ACC112 (cell line): ENCODE data around the gene CTNNA3.

Experiments used
- H2AFZ ChIP-seq: fragments of 200-600 bp; sonication (generic); one replicate; pipeline ENCODE4 v1.6.0; 2017; ENCODE audit warnings: antibody characterized with exemption, low read length; ENCODE audit not compliant: unreplicated experiment
- H3K27ac ChIP-seq: fragments of 200-600 bp; sonication (generic); 2 replicates; pipeline ENCODE4 v1.5.1; 2014; ENCODE audit warnings: low read depth, mild to moderate bottlenecking, antibody characterized with exemption, low read length, moderate library complexity
- H3K27me3 ChIP-seq: fragments of 200-600 bp; sonication (generic); 2 replicates; pipeline ENCODE4 v1.6.1; 2014; ENCODE audit warnings: mild to moderate bottlenecking, antibody characterized with exemption, low read length, moderate library complexity, mixed read lengths; ENCODE audit not compliant: insufficient read depth
- H3K36me3 ChIP-seq: fragments of 200-600 bp; sonication (generic); 2 replicates; pipeline ENCODE4 v1.6.1; 2016; ENCODE audit warnings: mild to moderate bottlenecking, antibody characterized with exemption, low read length, moderate library complexity, mixed read lengths; ENCODE audit not compliant: insufficient read depth
- H3K4me1 ChIP-seq: fragments of 200-600 bp; sonication (generic); one replicate; pipeline ENCODE4 v1.6.1; 2016; ENCODE audit warnings: low read length, mixed read lengths; ENCODE audit not compliant: insufficient read depth, unreplicated experiment, control insufficient read depth
- H3K4me3 ChIP-seq: fragments of 200-600 bp; sonication (generic); 2 replicates; pipeline ENCODE4 v1.5.1; 2014; ENCODE audit warnings: mild to moderate bottlenecking, low read depth, low read length
- H3K79me2 ChIP-seq: fragments of 200-600 bp; sonication (generic); one replicate; pipeline ENCODE4 v1.6.0; 2016; ENCODE audit warnings: low read length; ENCODE audit not compliant: control insufficient read depth, unreplicated experiment, insufficient read depth

Gene CTNNA3

DNA sequence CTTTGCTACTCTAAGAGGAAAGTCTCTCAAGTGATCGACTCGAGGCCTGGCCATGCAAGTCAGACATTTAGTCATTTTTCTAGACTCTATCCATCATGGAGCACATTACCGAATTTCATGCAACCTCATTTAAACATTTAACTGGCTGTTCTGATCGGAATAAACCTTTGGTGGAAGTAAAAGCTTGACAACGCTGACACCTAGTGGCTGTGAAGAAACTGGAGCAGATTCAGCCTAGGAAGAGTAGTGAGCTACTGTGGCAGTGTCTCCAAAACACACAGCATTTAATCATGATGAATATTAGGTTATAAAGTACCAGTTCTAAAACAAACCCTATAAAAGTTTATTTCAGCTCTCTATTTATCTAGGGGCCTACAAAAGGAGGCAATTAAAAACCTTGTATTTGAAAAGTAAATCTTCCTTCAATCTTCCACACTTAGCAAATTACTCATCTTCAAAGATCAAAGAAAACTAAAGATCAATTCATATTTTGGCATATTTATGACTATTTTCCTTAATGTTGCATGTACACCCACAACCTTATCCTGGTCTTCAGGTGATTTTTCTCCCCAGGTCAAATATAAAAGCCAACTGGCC lies 175.0 kb downstream of the CTNNA3 start:
- Histone ChIP-seq H3K27ac (no peak overlapping the region), H2AFZ (no peak overlapping the region), H3K4me3 (no peak overlapping the region)

DNA sequence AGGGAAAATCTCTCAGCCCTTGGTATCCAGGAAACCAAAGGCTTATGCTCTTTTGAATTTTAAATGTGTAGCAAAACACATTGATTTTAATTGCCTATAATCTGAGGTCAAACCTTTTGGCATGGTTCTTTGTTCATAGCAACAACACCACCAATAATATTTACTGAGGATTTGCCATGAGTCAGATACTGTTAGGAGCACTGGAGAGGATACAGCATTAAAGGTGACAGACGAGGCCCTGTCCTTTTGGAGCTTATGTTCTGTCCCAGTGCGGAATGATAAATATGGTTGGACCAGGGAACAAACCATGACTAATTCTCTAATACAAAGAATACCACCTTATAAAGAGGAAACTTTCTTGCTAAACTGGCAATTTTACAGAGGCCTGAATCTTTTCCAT lies 176.6 kb downstream of the CTNNA3 start:
- Histone ChIP-seq H3K27me3 (peaks cover 27% of the 10 kb centered on the region), H3K79me2 (no peaks in the 10 kb centered on the region), H3K27ac (no peak overlapping the region), H3K4me3 (no peak overlapping the region), H3K36me3 (no peaks in the 10 kb centered on the region), H3K4me1 (no peaks in the 10 kb centered on the region), H2AFZ (no peak overlapping the region)

More for the DNA sequence above, 175.0 kb downstream of the CTNNA3 start:
- Histone ChIP-seq H3K36me3 (no peaks in the 10 kb centered on the region), H3K4me1 (no peaks in the 10 kb centered on the region), H3K79me2 (no peaks in the 10 kb centered on the region), H3K27me3 (peaks cover 27% of the 10 kb centered on the region)

DNA sequence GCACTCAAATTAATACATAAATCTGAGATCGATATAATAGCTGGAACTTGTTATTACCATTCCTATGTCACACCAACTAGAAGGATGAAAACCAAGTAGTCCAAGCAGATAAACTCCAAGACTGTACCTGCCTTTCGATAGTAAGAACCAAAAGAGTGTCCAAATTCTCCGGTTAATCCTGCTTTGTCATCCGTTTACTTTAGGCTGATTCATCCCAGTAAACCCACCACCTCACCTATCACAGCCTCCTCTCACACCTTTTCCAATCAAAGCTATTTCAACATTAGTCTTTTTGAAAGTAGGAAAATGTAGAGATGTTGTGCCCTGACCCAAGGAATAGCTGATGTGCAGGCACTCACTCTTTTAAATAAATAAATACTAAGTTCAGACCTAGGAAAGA lies 177.2 kb downstream of the CTNNA3 start:
- Histone ChIP-seq H2AFZ (no peak overlapping the region), H3K4me1 (no peaks in the 10 kb centered on the region), H3K79me2 (no peaks in the 10 kb centered on the region), H3K27me3 (peaks cover 27% of the 10 kb centered on the region), H3K27ac (no peak overlapping the region), H3K36me3 (no peaks in the 10 kb centered on the region), H3K4me3 (no peak overlapping the region)

DNA sequence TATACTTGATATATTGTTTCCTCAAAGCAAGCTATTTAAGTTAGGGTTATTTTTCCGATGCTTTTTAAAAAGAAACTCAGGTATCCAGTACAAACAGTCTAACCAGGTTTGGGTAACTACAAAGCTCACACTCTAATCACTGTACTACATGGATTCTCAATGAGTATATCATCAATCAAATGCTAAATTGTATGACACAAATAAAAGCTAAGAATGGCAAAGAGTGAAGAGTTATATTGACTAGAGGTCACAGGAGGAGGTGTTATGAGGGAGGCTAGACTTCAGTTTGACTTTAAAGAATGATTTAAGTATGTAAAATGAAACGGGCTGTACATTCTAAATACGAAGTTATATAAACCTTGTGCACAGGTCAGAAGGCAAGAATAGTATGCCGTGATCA lies 178.0 kb downstream of the CTNNA3 start:
- H3K4me1 ChIP-seq = no peaks in the 10 kb centered on the region
- H2AFZ ChIP-seq = no peak overlapping the region
- H3K4me3 ChIP-seq = no peak overlapping the region
- no peaks in the 10 kb centered on the region for H3K79me2 ChIP-seq
- no peak overlapping the region for H3K27ac ChIP-seq
- no peaks in the 10 kb centered on the region for H3K36me3 ChIP-seq
- peaks cover 22% of the 10 kb centered on the region for H3K27me3 ChIP-seq

DNA sequence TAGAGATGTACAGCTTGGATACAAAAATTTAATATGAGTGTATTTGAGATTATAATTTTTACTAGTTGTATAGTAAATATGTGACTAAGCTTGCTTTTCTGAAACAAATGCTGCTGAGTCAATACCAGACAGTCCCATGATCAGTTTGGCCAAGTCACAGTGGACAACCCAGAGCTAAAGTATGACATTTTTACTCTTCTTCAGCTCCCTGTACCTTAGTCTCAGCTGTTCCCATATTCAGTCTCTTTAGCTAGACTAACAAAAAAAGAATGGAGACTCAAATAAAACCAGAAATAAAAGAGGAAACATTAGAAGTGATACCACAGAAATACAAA lies 189.3 kb downstream of the CTNNA3 start:
- H3K4me3 ChIP-seq = no peak overlapping the region
- no peak overlapping the region for H2AFZ ChIP-seq
- H3K4me1 ChIP-seq = no peaks in the 10 kb centered on the region
- H3K79me2 ChIP-seq = no peaks in the 10 kb centered on the region
- H3K27ac ChIP-seq = no peak overlapping the region
- no peaks in the 10 kb centered on the region for H3K36me3 ChIP-seq
- no peaks in the 10 kb centered on the region for H3K27me3 ChIP-seq

DNA sequence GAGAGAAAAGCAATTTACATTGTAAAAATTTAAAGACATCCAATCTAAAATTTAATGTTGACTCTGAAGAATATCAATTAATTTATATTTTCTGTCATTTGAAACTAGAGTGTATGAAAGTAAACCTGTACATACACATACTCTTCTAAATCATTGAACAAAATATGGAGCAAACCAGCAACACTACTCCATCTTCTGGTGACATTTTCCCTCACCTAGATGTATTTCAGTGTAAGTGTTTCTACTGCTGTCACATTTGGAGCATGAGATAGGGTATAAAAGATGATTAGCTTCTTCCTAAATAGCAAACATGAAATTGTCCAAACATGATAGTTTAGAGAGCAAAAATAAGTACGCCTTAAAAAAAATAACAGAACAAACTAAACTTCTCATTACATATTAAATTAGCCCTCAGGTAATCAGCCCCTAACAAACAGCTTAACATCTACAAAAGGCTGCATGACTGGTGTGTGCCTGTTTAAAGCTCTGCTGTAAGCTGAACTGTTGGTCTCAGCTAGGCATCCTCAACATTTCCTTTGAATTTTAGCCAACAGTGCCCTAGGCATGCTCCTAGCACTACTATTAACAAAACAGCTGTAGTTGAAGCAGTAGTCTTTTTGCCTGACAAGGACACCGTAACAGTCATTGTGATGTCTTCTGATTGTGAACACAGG lies 189.8 kb downstream of the CTNNA3 start:
- Histone ChIP-seq H3K4me3 (no peak overlapping the region), H3K4me1 (no peaks in the 10 kb centered on the region), H3K27ac (no peak overlapping the region), H3K27me3 (no peaks in the 10 kb centered on the region), H3K36me3 (no peaks in the 10 kb centered on the region), H2AFZ (no peak overlapping the region), H3K79me2 (no peaks in the 10 kb centered on the region)

DNA sequence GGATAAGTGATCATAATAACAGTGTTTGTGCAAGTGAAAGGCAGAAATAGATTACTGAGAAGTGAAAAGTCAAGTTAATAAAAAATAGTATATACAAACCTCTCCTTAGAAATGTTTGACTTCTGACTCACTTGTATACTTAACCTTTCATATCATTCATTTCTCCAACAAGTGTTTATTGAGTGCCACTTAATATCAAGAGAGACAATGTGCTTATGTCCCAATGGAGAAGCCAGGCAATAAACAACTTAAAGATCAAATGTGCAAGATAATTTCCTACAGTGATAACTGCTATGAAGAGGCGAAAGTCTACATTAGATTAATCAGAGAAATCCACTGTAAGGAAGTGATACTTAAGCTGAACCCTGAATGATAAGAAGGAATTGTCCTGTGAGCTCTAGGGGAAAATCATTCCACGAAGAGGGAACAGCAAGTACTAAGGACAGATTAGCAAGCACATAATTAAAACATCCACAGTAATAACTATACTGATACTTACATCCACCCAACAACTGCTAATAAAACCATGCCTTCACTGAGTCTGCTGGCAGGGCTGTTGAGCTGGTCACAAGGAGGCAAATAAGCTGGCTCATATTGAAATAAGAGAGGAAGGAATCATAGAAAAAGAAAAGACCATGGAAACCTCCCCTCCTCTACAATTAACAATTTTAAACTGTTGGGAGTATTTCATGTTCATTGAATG lies 203.5 kb downstream of the CTNNA3 start:
- Histone ChIP-seq H3K4me3 (no peak overlapping the region), H3K36me3 (no peaks in the 10 kb centered on the region), H3K4me1 (no peaks in the 10 kb centered on the region), H3K27me3 (peaks cover 4% of the 10 kb centered on the region; the same call in 1 of the 2 replicates), H3K79me2 (no peaks in the 10 kb centered on the region), H3K27ac (no peak overlapping the region), H2AFZ (no peak overlapping the region)

DNA sequence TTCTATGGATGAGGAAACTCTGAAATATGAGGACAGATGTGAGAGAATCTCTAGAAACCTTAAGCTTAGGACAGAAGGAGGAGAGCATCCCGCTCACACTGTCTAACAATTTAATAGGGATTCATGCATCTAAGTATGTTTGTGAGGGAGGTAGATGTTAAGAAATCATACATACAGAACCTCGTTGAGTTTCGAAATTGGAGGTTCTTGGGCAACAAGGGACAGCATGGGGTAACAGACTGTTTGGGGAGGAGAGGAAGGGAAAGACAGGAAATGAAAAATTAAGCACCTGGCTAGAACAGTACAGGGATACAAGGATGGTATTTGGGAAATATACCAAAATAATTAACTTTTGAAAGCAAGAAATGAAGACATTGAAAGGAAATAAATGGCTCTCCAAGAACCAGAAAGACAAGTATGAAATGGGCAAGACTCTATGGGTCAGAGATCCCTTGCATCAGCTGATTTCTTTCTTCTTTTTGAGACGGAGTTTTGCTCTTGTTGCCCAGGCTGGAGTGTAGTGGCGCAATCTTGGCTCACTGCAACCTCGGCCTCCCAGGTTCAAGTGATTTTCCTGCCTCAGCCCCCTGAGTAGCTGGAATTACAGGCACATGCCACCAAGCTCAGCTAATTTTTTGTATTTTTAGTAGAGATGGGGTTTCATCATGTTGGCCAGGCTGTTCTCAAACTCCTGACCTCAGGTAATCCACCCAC lies 207.9 kb downstream of the CTNNA3 start:
- H3K4me3 ChIP-seq = no peak overlapping the region

DNA sequence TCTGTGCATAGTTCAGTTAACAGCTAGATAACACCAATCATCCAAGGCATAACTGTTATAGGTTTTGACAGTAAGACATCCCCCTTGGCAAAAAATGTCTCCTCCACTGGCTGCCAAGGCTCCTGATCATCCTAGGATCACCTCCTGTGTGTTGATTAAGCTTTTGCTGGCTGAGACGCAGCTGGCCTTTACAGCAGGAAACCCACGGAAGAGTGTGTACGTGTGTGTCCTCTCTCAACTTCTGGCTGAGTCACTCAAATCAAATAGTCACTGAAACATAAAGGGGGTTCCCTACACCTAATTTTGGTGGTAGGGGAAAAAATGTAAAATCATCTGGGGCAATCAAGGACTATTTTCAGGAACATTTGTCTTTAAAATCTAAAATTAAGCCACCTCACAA lies 208.8 kb downstream of the CTNNA3 start:
- Histone ChIP-seq H3K36me3 (no peaks in the 10 kb centered on the region), H3K27ac (no peak overlapping the region), H2AFZ (no peak overlapping the region), H3K4me3 (no peak overlapping the region), H3K27me3 (peaks cover 4% of the 10 kb centered on the region; the same call in 1 of the 2 replicates), H3K4me1 (no peaks in the 10 kb centered on the region), H3K79me2 (no peaks in the 10 kb centered on the region)

More for the DNA sequence above, 207.9 kb downstream of the CTNNA3 start:
- Histone ChIP-seq H3K27me3 (peaks cover 4% of the 10 kb centered on the region; the same call in 1 of the 2 replicates), H3K27ac (no peak overlapping the region), H3K4me1 (no peaks in the 10 kb centered on the region), H2AFZ (no peak overlapping the region), H3K36me3 (no peaks in the 10 kb centered on the region), H3K79me2 (no peaks in the 10 kb centered on the region)

DNA sequence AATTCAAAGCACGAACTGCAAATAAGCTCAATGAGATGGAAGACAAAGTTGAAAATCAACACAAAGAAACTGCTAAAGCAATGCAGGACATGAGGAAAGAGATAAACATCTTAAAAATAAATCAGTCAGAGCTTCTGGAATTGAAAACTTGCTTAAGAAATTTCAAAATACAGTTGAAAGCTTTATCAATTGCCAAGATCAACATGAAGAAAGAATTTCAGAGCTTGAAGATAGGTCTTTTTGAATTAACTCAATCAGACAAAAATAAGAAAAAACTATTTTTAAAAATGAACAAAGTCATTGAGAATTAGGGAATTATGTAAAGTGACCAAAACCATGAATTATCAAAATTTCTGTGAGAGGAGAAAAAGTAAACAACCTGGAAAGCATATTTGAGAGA lies 218.1 kb downstream of the CTNNA3 start:
- Histone ChIP-seq H2AFZ (no peak overlapping the region), H3K4me1 (no peaks in the 10 kb centered on the region), H3K36me3 (no peaks in the 10 kb centered on the region), H3K79me2 (no peaks in the 10 kb centered on the region), H3K4me3 (no peak overlapping the region), H3K27ac (no peak overlapping the region), H3K27me3 (no peaks in the 10 kb centered on the region)
